ENCODE measurements around the gene LRRFIP1.
"Not testable (repeated sequence)": the region's sequence is repeated elsewhere in the genome, so short reads cannot be mapped to it uniquely, and the experiment has no call there.

Gene LRRFIP1

GRCh38 chr2:237743561-237744269 is 116.3 kb downstream of the LRRFIP1 start:
- no peak for DNase-seq (ENCODE audit: low spot score)

- no peak for DNase-seq (ENCODE audit: low spot score)
Measured at GRCh38 chr2:237744270-237744612, 116.9 kb downstream of the LRRFIP1 start.

GRCh38 chr2:237744613-237745249 is 117.3 kb downstream of the LRRFIP1 start:
- peak; percentile 35 for DNase-seq (ENCODE audit: low spot score)

GRCh38 chr2:237745250-237745613 is 117.8 kb downstream of the LRRFIP1 start:
- no peak for DNase-seq (ENCODE audit: low spot score)

GRCh38 chr2:237746302-237747080 is 119.1 kb downstream of the LRRFIP1 start:
- no peak for DNase-seq (ENCODE audit: low spot score)

GRCh38 chr2:237747189-237747588 is 119.8 kb downstream of the LRRFIP1 start:
- DNase-seq (ENCODE audit: low spot score) = no peak

- DNase-seq (ENCODE audit: low spot score) = no peak
Measured at GRCh38 chr2:237749002-237749401, 121.6 kb downstream of the LRRFIP1 start.

GRCh38 chr2:237749961-237750360 is 122.6 kb downstream of the LRRFIP1 start:
- DNase-seq (ENCODE audit: low spot score) = no peak

- DNase-seq (ENCODE audit: low spot score) = not testable (repeated sequence)
Measured at GRCh38 chr2:237750441-237750840, 123.1 kb downstream of the LRRFIP1 start.

GRCh38 chr2:237752761-237753165 is 125.4 kb downstream of the LRRFIP1 start:
- no peak for DNase-seq (ENCODE audit: low spot score)

GRCh38 chr2:237754182-237754581 is 126.8 kb downstream of the LRRFIP1 start:
- no peak for DNase-seq (ENCODE audit: low spot score)

GRCh38 chr2:237754626-237755248 is 127.3 kb downstream of the LRRFIP1 start:
- no peak for DNase-seq (ENCODE audit: low spot score)

GRCh38 chr2:237757616-237758015 is 130.2 kb downstream of the LRRFIP1 start:
- DNase-seq (ENCODE audit: low spot score) = no peak

- DNase-seq (ENCODE audit: low spot score) = no peak
Measured at GRCh38 chr2:237758185-237758584, 130.8 kb downstream of the LRRFIP1 start.

- no peak for DNase-seq (ENCODE audit: low spot score)
Measured at GRCh38 chr2:237759176-237759575, 131.8 kb downstream of the LRRFIP1 start.

GRCh38 chr2:237760506-237761502 is 133.4 kb downstream of the LRRFIP1 start:
- no peak for DNase-seq (ENCODE audit: low spot score)

- not testable (repeated sequence) for DNase-seq (ENCODE audit: low spot score)
Measured at GRCh38 chr2:237762291-237763182, 135.2 kb downstream of the LRRFIP1 start.

GRCh38 chr2:237763812-237764211 is 136.4 kb downstream of the LRRFIP1 start:
- DNase-seq (ENCODE audit: low spot score) = no peak

- not testable (repeated sequence) for DNase-seq (ENCODE audit: low spot score)
Measured at GRCh38 chr2:237765122-237765521, 137.7 kb downstream of the LRRFIP1 start.

GRCh38 chr2:237765875-237766274 is 138.5 kb downstream of the LRRFIP1 start:
- no peak for DNase-seq (ENCODE audit: low spot score)

Measured in SK-N-DZ (cell line).